ENCODE measurements around the gene RALGPS2.

GRCh38 chr1:178751046-178751445 is 26.0 kb downstream of the RALGPS2 start:
- TF ChIP-seq POLR2AphosphoS5 (IDR thresholded peaks at IDR 0.05) (no peak), CTCF (IDR thresholded peaks at IDR 0.05) (no peak)

Data from upper lobe of left lung (tissue), 4 donors.